GM10266 (cell line): Measurements from ENCODE around the gene CFP.
A peak's percentile ranks its signal among the peaks of the same experiment; 100 is the strongest.

ENCODE experiments used
- DNase-seq: peaks from one replicate; pipeline ENCODE4 v3.0.0; 2012; ENCODE audit errors: extremely low spot score
- TF ChIP-seq, protein P1 (sequence below): IDR thresholded peaks from 2 replicates; pipeline ENCODE4 v1.5.1; 2012; ENCODE audit warnings: mild to moderate bottlenecking, low read depth; ENCODE audit not compliant: control insufficient read depth, insufficient read depth; ENCODE audit errors: missing control alignments

The CFP gene

DNA sequence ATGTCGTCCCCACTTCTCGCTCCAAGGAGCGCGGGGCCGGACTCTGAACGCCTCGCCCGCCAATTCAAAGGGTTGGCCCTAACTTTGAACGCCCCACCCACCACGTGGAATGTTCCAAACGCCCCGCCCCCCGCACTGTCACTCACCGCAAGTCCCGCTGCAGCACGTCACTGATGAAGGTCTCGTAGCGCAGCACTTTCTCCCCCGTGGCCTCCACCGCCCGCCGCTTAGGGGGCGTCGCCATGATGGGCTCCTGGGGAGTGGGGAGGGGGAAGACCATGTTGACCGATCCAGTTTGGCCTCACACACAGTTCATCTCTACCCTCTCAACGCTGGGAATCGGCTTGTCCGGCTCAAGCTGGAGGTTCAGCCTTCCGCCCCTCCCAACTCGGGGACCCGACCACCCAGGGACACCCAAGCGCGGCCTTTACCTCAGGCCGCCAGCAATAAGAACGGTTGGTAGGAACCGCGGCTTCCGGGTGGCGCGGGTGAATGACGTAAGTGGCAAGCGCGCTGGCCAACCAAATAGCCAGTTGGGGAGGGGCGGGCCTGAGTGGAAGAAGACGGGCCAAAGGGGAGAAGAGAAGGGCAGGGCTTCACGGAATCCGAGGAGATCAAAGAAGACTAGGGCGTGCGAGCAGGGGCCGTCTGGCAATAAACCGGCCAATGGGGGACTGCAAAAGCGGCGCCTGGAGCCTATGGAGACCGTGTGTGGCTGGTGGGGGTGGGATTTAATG is 29.1 kb upstream of the CFP start, which contains the start of gene UXT:
UXT (minus strand) TSS at position 497 of the 737 bp plus-strand sequence; CDS start at position 244, 253 bp downstream.
- peak; percentile 80 for DNase-seq

DNA sequence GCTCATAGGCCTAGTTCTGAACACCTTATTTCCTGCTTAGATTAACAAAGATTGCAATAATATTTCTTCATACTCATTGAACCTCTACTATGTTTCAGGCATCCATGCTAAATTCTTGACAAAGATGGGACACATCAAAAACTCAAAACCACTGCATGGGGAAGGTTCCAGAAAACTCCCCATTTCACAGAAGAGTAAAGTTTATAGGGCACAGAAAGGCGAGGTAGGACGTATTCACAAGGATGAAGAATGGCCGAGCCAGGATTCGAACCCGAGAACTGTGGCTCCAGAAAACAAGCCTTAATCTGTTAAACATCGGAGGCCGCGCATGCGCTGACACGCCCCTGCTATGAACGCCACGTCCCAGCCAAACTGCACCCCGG is 28.6 kb upstream of the CFP start:
- no peak for DNase-seq
- TF ChIP-seq, protein P1, sequence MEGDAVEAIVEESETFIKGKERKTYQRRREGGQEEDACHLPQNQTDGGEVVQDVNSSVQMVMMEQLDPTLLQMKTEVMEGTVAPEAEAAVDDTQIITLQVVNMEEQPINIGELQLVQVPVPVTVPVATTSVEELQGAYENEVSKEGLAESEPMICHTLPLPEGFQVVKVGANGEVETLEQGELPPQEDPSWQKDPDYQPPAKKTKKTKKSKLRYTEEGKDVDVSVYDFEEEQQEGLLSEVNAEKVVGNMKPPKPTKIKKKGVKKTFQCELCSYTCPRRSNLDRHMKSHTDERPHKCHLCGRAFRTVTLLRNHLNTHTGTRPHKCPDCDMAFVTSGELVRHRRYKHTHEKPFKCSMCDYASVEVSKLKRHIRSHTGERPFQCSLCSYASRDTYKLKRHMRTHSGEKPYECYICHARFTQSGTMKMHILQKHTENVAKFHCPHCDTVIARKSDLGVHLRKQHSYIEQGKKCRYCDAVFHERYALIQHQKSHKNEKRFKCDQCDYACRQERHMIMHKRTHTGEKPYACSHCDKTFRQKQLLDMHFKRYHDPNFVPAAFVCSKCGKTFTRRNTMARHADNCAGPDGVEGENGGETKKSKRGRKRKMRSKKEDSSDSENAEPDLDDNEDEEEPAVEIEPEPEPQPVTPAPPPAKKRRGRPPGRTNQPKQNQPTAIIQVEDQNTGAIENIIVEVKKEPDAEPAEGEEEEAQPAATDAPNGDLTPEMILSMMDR = no peak

More for the DNA sequence above, 29.1 kb upstream of the CFP start, which contains the start of gene UXT:
- TF ChIP-seq, protein P1 = no peak

DNA sequence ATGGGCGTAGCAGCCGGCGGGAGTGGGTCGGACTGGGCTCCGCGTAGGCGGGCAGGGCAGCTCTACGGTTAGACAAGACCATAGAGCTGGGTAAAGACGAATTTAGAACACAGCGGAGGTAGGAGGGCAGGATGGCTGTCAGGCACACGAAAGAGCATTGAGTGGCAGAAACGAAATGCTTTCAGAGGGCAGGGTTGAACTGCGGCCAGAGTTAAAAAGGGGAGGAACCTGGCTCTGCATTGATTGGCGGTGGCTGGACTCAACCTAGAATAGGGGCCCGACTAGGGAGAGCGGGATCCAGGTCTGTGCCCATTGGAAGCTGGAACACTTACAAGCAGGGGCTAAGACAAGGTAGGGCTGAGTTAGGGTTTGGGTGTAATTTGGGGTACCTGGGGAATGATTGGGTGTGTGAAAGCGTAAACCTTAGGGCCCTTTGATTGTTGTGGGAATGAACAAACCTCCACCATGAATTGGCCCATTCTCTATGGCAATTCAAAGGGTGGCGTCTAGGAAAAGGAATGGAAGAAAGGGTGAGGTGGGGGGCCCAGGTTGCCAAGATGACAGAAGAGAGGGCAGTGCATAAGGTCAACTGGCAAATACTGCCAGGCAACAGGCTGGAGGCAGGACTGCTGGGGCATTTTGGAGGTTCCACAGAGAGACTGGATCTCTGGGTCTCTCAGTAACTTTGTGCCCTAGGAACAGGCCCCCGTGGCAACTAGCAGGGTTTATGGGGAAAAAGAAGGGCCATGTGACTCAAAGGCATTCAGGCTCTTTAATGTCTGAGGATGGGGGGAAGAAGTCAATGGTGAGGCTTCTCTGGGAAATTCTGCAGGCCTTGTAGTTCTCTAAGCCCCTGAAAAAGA is 21.5 kb upstream of the CFP start:
- DNase-seq = no peak
- TF ChIP-seq, protein P1 = no peak

DNA sequence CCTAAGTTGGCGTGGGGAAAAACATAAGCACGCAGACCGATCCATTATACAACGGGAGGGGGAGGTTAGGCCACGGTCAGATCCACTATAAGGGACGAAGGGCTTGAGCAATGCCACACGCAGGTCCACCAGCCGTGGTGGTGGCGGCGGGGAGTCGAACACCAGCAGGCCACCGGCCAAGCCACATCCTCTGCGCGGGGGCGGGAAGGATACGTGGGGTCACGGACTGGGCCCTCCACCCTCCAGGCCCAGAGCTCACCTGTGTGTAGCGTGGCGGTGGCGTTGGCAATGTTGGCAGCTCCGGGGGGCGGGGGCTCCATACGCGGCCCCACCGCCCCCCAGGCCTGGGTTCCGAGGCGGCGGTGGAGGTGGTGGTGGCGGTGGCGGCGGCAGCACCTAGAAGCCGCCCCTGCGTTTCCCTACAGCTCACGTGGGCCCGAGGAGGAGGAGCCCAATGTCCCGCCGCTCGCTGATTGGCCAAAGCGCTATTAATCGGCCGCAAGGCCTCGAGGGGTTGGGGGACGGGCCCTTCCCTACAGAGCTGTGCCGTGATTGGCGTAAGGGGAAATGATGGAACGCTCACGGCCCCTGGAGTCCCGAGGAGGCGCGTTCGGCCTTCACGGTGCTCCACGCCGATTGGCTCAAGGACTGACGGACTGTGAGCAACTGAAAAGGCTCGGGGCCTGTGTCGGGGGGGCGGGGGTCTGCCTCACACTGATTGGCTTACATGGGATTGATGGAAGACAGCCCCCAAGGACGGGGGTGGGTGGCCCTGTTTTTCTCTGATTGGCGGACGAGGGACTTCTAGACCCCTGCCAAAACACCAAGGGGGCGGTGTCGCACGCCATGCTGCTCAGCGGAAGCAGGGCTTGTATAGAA is 20.7 kb upstream of the CFP start, which contains the start of gene ELK1:
ELK1 (minus strand) TSS at position 400 of the 879 bp plus-strand sequence. CDS start 9,122 bp downstream, outside the sequence.
- TF ChIP-seq, protein P1 = no peak
- peak; percentile 83 for DNase-seq

DNA sequence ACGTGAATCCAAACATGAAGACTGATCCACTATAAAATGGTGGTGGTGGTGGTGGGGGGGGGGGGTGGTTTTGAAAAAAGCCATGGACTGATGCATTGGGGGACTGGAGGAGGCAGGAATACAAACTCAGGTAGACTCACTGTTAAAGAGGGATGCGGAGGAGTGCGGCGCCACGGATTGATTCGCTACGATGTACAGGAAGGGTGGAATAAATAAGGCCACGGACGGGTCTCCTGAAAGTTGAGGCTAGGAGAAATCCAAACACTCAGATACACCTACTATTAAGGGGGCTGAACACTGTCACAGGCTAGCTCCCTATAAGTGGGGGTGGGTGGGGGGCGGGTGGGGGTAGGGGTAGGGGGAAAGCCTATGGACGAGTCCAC is 20.0 kb upstream of the CFP start:
- no peak for DNase-seq
- TF ChIP-seq, protein P1 = no peak

DNA sequence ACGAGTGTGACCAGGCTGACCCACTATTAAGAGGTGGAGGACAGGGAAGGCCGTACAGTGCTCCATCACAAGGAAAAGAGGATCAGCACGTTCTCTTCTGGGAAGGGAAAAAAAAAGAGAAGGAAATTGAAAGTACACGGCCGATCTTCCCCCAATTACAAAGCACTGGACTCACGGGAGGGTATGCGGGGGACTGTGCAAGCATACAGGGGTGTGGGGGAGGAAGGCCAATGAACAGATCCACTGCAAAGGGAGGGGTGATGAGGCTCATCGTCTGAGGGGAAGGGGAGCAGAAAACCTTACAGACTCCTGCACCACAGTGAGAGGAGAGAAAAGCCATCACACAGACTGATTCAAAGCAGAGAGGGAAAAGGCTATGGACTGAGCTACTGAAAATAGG is 19.5 kb upstream of the CFP start:
- TF ChIP-seq, protein P1 = no peak
- no peak for DNase-seq
